Central memory CD8-positive, alpha-beta T cell (primary cell): ENCODE data around the gene NR2F6.
A peak's percentile ranks its signal among the peaks of the same experiment; 100 is the strongest.

ENCODE experiments used
- ATAC-seq: fragments of 150-1000 bp; cut with Tn5 transposase; replicated peaks from 2 replicates; pipeline ENCODE4 v1.10.0; 2022; ENCODE audit warnings: mild to moderate bottlenecking, moderate FRiP score, moderate number of reproducible peaks; ENCODE audit not compliant: poor library complexity, severe bottlenecking; ENCODE audit errors: extremely low read depth
- DNase-seq, 2 donors: peaks; one replicate each; pipeline ENCODE4 v3.0.0; 2021; ENCODE audit warnings: low spot score in 2 of 2
- H3K27ac Mint-ChIP-seq: one replicate; pipeline ENCODE4 v1.8.0; 2022; ENCODE audit warnings: low read depth, mild to moderate bottlenecking, moderate library complexity, mixed read lengths
- H3K27me3 Mint-ChIP-seq: one replicate; pipeline ENCODE4 v1.8.0; 2022; ENCODE audit warnings: mixed read lengths
- H3K36me3 Mint-ChIP-seq: one replicate; pipeline ENCODE4 v1.8.0; 2022; ENCODE audit warnings: mild to moderate bottlenecking, moderate library complexity, mixed read lengths; ENCODE audit not compliant: insufficient read depth
- H3K4me1 Mint-ChIP-seq: one replicate; pipeline ENCODE4 v1.8.0; 2022; ENCODE audit warnings: mixed read lengths
- H3K4me3 Mint-ChIP-seq: one replicate; pipeline ENCODE4 v1.8.0; 2022; ENCODE audit warnings: mild to moderate bottlenecking, moderate library complexity, mixed read lengths
- H3K9me3 Mint-ChIP-seq: one replicate; pipeline ENCODE4 v1.8.0; 2022; ENCODE audit warnings: mixed read lengths

The NR2F6 gene

DNA sequence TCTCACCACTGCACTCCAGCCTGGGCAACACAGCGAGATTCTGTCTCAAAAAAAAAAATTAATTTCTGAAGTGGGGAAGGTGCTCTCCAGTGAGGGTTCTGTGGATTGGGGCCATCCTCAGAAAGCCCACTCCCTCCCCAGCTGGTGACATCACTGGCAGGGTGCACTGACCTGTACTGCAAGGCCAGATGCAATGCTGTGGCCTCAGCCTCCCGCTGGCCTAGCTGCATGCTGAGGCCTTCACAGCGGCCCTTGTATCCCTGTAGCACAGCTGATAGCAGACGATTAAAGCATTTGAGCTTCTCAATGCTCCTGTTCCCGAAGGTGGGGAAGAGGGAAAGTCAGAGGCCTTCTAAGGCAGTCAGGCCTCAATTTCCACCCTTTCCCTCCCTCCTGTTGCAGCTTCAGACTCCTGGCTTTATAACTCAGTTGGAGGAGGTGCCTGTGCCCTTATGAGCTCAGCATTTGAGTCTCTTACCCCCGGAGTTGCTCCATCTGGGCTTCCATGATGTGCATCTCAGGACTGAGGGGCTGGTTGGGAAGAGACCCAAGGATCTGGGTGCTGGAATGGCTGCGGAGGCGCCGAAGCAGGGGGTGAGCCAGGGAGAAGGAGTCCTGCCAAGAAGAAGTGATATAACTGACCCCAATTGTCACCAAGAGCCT, 13.5 kb upstream of the NR2F6 start:
- DNase-seq (no peak), ATAC-seq (no peak)
- no peak overlapping the region for H3K27ac Mint-ChIP-seq
- no peaks in the 10 kb centered on the region for H3K27me3 Mint-ChIP-seq
- H3K4me3 Mint-ChIP-seq = no peak overlapping the region
- H3K36me3 Mint-ChIP-seq = no peaks in the 10 kb centered on the region
- H3K4me1 Mint-ChIP-seq = peaks cover 6% of the 10 kb centered on the region
- no peaks in the 10 kb centered on the region for H3K9me3 Mint-ChIP-seq

DNA sequence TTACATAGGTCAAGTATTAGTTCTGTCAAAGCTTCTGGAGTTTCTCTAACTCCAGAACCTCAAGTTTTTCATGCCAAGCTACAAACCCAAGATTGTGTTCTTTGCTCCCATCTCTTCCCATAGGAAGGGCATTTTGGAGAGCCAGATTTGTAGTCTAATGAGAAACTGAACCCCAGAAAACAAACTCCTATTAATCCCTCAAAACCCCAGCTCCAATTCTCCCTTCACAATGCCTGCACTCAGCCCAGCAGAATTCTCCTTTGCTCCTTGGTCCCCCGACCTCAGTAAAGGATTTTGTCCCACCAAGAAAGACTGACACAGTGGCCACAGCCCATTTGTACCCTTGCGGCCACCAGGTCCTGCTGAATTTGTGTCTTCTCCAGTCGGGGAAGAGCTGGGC, 10.4 kb upstream of the NR2F6 start:
- ATAC-seq (no peak), DNase-seq (no peak)
- Mint-ChIP-seq H3K4me1 (peaks cover 6% of the 10 kb centered on the region), H3K27ac (no peak overlapping the region), H3K4me3 (no peak overlapping the region), H3K9me3 (no peaks in the 10 kb centered on the region), H3K36me3 (no peaks in the 10 kb centered on the region), H3K27me3 (no peaks in the 10 kb centered on the region)

DNA sequence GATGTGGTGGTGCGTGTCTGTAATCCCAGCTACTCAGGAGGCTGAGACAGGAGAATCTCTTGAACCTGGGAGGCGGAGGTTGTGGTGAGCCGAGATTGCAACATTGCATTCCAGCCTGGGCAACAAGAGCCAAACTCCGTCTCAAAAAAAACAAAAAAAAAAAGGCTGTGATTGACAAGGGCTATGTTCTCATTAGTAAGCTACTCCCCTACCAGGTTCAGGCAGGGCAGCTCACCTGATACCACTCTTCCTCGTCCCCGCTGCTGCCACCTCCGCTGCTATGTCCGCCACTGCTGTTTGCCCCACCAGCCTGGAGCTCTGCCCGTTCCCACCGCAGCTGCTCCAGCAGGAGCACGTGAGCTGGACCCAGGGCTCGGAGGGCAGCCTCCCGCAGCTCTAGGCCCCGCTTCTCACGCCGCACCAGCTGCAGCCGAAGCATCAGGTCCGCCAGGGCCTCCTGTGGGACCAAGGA, 9.5 kb upstream of the NR2F6 start:
- H3K27ac Mint-ChIP-seq = no peak overlapping the region
- H3K36me3 Mint-ChIP-seq = no peaks in the 10 kb centered on the region
- ATAC-seq (no peak), DNase-seq (no peak)
- no peaks in the 10 kb centered on the region for H3K4me1 Mint-ChIP-seq
- H3K4me3 Mint-ChIP-seq = no peak overlapping the region
- H3K27me3 Mint-ChIP-seq = no peaks in the 10 kb centered on the region
- H3K9me3 Mint-ChIP-seq = no peaks in the 10 kb centered on the region

DNA sequence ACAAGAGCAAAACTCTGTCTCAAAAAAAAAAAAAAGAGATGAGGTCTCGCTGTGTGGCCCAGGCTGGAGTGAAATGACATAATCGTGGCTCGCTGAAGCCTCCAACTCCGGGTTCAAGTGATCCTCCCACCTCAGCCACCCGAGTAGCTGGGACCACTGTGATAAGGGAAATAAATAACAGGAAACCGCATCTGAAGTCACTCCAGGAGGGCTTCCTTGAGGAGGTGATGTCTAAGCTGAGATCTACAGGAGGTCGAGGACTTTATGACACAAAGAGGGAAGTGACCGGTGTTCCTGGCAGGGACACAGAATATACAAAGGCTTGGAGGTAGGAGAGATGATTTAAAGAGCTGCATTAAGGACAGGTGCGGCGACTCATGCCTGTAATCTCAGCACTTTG, 8.9 kb upstream of the NR2F6 start:
- Mint-ChIP-seq H3K27ac (no peak overlapping the region), H3K4me1 (no peaks in the 10 kb centered on the region), H3K9me3 (no peaks in the 10 kb centered on the region), H3K36me3 (no peaks in the 10 kb centered on the region), H3K4me3 (no peak overlapping the region), H3K27me3 (no peaks in the 10 kb centered on the region)
- ATAC-seq (no peak), DNase-seq (no peak)

DNA sequence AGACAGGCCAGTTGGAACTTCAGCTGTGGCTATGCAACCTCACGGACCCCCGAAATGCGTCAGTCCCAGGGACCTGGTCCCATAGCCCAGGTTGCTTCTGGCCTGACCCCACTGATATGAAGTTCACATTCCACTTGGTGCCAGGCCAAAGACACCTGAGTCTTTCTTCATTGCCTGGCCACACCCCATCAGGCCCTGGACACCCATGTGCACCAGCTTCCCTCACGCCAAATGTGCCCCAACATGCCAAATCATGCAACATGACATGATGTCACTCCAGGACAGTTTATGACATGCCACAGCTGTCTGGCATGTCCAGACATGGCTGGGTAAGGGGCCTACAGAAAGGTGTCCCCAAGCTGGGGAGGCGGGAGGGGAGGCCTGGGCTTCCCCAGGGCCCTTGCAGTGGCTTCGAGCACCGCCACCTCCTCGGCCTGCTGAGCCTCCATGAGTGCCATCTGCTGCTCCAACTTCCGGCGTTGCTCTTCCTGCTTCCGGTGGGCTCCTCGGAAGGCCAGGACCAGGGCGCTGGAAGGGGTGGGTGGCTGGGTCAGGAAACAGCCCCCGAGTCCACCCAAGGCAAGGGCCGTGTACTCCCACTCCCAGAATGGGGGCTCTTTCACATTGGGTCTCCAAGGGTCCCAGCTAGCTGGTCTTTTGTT, 4.3 kb upstream of the NR2F6 start:
- Mint-ChIP-seq H3K27ac (no peak overlapping the region), H3K4me1 (peaks cover 13% of the 10 kb centered on the region)
- ATAC-seq = no peak

DNA sequence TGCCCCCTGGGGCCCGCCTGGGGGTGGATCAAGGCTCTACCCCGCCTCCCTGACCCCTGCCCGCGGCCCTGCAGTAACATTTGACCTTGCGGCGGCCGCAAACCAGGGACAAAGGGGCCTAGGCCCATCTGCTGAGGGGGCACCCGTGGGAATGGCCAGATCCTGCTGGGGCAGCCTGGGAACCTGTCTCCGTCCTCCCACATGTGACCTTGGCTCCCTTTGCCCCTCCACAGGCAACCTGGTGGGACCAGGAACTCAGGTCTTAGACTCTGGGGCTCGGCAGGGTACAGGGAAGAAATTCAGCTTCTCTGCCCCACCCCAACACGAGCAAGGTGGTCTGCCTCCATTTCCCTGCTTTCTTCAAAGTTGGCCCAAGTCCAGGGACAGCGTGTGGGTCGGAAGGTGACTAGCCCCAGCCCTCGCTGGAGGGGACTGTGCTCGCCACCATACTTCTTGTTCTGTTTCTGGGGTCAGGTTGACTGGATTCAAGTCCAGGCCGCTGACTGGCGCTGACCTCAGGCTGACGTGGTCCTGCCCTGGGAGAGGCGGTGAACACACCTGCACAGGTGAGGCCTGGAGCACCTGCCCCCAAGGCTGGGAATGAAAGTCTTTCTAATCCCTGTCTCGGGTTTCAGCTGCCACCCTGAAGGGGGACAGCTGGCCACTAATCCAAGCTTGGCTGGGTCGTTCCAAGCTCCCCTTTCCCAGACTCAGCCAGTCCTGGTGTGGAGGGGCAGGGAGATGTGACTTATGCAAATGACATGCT, 2.5 kb upstream of the NR2F6 start:
- Mint-ChIP-seq H3K9me3 (no peaks in the 10 kb centered on the region), H3K36me3 (peaks cover 3% of the 10 kb centered on the region), H3K27me3 (no peaks in the 10 kb centered on the region), H3K27ac (no peak overlapping the region), H3K4me1 (peaks cover 13% of the 10 kb centered on the region), H3K4me3 (no peak overlapping the region)
- no peak for DNase-seq
- ATAC-seq = no peak

More for the DNA sequence above, 4.3 kb upstream of the NR2F6 start:
- Mint-ChIP-seq H3K36me3 (peaks cover 3% of the 10 kb centered on the region), H3K9me3 (no peaks in the 10 kb centered on the region), H3K27me3 (no peaks in the 10 kb centered on the region), H3K4me3 (no peak overlapping the region)
- no peak for DNase-seq

DNA sequence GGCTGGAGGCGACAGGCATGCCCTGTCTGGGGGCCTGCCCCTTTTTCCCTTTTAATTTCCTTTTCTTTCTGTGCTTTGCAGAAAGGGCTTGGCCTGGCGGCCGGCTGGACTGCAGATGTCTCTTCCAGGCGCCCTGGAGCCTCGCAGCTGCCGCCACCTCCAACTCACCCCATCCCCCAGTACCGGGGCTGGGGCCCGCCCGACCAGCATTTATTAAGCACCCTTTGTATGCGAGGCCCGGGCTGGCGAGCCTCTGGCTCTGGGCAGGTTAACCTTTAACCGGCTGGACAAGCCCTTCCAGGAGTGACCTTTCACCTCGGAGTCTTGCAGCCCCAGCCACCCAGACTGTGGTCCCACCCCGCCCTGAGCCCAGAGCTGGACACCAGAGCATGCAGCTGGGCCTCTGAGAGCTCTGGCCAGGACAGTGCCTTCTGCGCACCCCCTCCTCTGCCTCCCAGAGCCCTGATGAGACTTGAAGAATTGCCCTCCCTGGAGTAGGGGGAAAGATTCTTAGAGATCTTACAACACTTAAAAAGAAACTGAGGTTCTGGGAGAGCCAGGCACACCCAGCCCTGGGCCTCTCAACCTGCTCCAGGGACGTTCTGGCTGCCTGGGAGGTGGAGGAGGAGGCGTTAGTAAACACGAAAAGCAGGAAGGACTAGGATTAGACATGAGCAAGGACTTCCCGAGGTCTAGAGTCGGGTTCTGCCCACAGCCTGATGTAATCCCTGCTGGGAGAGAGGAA, 1.1 kb upstream of the NR2F6 start:
- H3K27ac Mint-ChIP-seq = peak overlapping the region; percentile 74

DNA sequence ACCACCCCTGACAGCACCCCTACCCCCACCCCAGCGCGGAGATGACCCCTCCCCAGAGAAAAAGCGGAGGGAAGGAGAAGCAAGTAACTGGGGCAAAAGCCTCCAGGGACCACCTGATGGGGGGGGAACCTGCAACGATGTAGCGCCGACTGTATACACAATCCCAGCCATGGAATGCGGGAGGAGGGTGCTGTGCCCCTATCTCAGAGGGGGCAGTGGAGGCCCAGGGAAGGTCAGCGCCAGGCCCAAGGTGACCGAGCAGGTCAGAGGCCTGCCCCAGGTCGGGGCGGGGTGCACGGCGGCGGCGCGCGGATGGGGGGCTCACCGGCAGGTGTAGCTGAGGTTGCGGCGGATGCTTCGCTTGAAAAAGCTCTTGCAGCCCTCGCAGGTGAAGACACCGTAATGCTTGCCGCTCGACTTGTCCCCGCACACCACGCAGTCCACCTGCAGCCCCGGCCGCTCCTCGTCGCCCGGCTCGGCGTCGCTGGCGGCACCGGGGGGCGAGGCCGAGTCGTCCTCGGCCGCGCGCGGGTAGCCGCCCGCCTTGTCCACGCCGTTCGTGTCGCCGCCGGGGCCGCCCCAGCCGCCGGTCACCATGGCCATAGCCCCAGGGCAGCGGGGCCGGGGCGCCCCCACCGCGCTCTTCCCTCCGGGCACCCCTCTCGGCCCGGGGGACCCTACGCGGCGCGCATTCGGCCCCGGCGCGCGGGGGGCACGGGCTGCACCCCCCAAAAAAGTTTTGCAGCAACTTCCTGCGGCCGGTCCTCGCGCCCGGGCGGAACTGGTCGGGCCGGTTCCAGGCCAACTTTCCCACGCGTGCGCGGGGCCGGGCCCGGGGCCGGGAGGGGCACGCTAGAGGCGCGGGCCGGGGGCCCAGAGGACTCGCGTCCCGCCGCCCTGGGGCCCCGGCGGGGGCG, 843 bp downstream of the NR2F6 start:
- H3K4me1 Mint-ChIP-seq = peaks cover 13% of the 10 kb centered on the region
- H3K4me3 Mint-ChIP-seq = peak overlapping the region; percentile 50
- H3K36me3 Mint-ChIP-seq = peaks cover 3% of the 10 kb centered on the region
- DNase-seq (no peak), ATAC-seq (no peak)
- H3K27me3 Mint-ChIP-seq = no peaks in the 10 kb centered on the region
- no peak overlapping the region for H3K27ac Mint-ChIP-seq
- no peaks in the 10 kb centered on the region for H3K9me3 Mint-ChIP-seq

More for the DNA sequence above, 1.1 kb upstream of the NR2F6 start:
- ATAC-seq = no peak
- Mint-ChIP-seq H3K27me3 (no peaks in the 10 kb centered on the region), H3K4me3 (peak overlapping the region; percentile 86), H3K4me1 (peaks cover 13% of the 10 kb centered on the region), H3K9me3 (no peaks in the 10 kb centered on the region), H3K36me3 (peaks cover 3% of the 10 kb centered on the region)
- DNase-seq = no peak

DNA sequence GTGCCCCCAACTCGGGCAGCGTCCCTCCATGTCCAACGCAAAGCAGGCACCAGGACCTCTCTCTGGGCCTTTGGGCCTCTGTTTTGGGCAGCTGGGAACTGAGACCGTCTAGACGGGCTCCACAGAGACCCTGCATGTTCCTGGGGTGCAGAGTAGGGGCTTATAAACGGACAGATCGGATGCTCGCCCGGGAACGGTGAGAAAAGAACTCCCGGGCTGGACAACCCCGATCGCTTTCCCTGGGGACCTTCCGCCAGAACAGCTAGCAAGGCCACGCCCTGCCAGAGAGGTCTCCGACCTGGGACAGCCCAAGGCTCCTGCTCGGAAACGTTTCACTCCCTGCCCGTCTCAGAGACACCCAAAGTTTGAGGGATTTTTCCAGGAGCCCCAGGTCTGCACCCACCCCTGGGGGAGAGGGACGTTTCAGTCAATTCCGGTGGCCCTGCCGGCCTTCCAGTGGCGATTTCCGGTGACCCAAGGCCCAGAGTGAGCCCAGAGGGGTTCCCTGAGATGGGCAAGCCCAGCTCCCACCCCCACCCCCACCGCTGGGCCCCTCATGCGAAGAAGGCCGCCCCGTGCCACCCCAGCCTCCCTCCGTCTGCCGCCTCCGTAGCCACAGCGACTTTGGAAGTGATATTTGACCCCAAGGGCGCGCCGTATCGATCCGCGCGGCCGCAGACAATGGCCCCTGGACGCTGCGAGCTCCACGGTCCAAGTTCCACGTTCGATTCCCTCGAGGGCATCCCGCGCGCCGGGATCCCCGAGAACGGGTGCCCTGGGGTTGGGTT, 1.7 kb downstream of the NR2F6 start:
- Mint-ChIP-seq H3K36me3 (peaks cover 3% of the 10 kb centered on the region), H3K4me1 (peaks cover 13% of the 10 kb centered on the region), H3K27ac (no peak overlapping the region), H3K4me3 (peak overlapping the region; percentile 50), H3K9me3 (no peaks in the 10 kb centered on the region), H3K27me3 (no peaks in the 10 kb centered on the region)
- ATAC-seq (no peak), DNase-seq (no peak)

DNA sequence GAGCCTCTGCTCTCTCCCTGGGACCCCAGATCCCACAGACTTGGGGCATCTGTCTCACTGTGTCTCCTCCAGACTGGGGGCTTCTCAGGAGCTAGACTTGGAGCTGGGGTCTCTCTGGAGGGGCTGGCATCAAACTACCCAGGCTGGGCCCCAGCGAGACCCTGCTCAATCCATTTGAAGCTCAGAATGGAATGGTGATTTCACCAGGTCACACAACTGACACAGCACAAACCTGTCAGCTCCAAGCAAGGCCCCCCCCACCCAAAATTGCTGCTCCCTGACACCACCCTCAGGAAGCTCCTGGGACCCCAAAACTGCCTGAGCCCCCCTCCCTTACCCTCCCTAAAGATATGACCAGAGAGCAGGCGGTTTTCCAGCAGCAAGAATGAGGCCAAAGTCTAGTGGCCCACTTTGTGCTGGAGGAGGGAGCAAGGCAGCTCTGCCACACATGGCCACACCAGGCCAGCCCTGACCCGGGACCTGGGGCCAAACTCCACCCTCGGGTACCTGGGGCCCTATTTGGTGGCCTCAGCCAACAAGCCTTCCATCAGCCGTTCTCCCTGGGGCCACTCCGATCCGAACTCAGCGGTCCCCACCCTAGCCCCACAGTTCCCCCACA, 2.4 kb downstream of the NR2F6 start:
- H3K4me1 Mint-ChIP-seq = peaks cover 13% of the 10 kb centered on the region
- H3K27me3 Mint-ChIP-seq = no peaks in the 10 kb centered on the region
- H3K4me3 Mint-ChIP-seq = peak overlapping the region; percentile 50
- H3K36me3 Mint-ChIP-seq = peaks cover 3% of the 10 kb centered on the region
- no peak overlapping the region for H3K27ac Mint-ChIP-seq
- DNase-seq = no peak
- no peak for ATAC-seq
- H3K9me3 Mint-ChIP-seq = no peaks in the 10 kb centered on the region
